Breast epithelium (tissue), 3 donors: ENCODE data around the gene TCEAL4.

Experiments
- CTCF ChIP-seq, 3 donors: fragments of 450-650 bp; IDR thresholded peaks; one replicate each; pipeline ENCODE4 v1.5.1; 2016 to 2017; ENCODE audit warnings: antibody characterized with exemption in 3 of 3, mild to moderate bottlenecking in 3 of 3, moderate library complexity in 3 of 3
- POLR2A ChIP-seq: fragments of 450-650 bp; IDR thresholded peaks from one replicate; pipeline ENCODE4 v1.6.1; 2016; ENCODE audit warnings: antibody characterized with exemption, mild to moderate bottlenecking, moderate library complexity
- POLR2AphosphoS5 ChIP-seq, 3 donors: sonication (generic); formaldehyde crosslinking; IDR thresholded peaks; one replicate each; pipeline ENCODE4 v1.6.1; 2017; ENCODE audit warnings: antibody characterized with exemption in 3 of 3

DNA sequence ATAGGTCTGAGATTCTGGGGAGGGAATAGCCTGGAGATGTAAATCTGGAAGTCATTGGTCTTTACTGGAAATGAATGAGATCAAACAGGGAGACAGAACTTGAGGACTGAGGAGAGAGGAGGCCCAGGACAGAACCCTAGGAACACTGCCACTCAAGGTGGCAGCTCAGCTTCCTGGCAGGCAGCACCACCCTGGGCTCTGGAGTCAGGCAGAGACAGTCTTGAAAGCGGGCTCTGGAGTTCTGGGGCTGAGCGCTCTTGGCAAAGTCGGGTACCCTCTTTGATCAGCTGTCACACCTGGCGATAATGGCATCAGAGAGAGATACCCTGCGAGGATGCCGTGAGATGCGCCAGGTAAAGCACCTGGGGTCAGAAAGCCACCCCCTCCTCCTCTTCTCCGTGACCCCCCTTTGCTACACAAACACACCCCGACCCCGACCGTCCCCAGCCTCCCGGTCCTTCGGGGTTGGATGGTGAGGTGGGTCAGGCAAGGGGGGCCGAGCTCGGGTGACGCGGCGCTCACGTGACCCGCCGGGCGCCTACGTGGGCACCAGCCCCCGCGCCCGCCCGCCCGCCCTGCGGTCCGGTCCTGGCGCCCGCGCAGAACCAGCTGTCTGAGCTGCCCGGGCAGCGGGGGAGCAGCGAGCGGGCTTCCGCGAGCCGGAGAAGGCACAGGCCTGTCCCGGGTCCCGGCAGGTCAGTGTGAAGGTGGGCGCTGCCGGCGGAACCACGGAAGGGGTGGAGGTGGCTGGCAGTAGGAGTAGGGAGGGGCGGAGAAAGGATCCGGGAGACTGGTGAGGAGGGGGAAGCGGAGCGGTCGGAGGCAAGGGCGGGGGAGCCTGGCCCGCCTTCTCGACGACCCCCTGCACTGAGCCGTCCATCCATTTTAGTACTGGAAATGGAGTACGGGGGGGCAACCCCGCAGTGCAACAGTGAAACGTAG is 22.3 kb downstream of the TCEAL4 start, which contains the start of gene TCEAL3:
- TF ChIP-seq CTCF (IDR thresholded peaks at IDR 0.05) (no peak), POLR2A (no peak), POLR2AphosphoS5 (IDR thresholded peaks at IDR 0.05) (peak in 1 of 3 donors; percentile 61)
